Osteoblast (primary cell): ENCODE results near the gene ALPP. TPM values are rescaled to one million over a fixed set of nuclear protein-coding genes. Genes with fewer than 3 reads are reported as not detected.
A peak's percentile ranks its signal among the peaks of the same experiment; 100 is the strongest.

ENCODE experiments used
- DNase-seq: peaks from one replicate; pipeline ENCODE4 v3.0.0; 2011; ENCODE audit warnings: low spot score, mixed read lengths; ENCODE audit not compliant: insufficient read length; ENCODE audit errors: missing footprints
- H2AFZ ChIP-seq: 2 replicates; pipeline ENCODE4 v1.6.0; 2011; ENCODE audit warnings: mild to moderate bottlenecking, low read length
- H3K27ac ChIP-seq: 2 replicates; pipeline ENCODE4 v1.5.1; 2011; ENCODE audit warnings: mild to moderate bottlenecking, low read depth, low read length, moderate library complexity
- H3K27me3 ChIP-seq: 2 replicates; pipeline ENCODE4 v1.6.0; 2012; ENCODE audit warnings: mild to moderate bottlenecking, control low read depth, inconsistent platforms, low read length, moderate library complexity; ENCODE audit not compliant: insufficient read depth
- H3K36me3 ChIP-seq: 2 replicates; pipeline ENCODE4 v1.5.1; 2011; ENCODE audit warnings: mild to moderate bottlenecking, low read length, control low read depth, moderate library complexity; ENCODE audit not compliant: insufficient read depth
- H3K4me1 ChIP-seq: 2 replicates; pipeline ENCODE4 v1.5.1; 2011; ENCODE audit warnings: mild to moderate bottlenecking, low read length, control low read depth, moderate library complexity; ENCODE audit not compliant: insufficient read depth
- H3K4me2 ChIP-seq: 2 replicates; pipeline ENCODE4 v1.6.0; 2011; ENCODE audit warnings: mild to moderate bottlenecking, low read length; ENCODE audit not compliant: insufficient read depth
- H3K4me3 ChIP-seq: fragments of 200-600 bp; sonication (generic); 3 replicates; pipeline ENCODE4 v1.5.1; 2012; ENCODE audit warnings: mild to moderate bottlenecking, low read length, inconsistent platforms; ENCODE audit not compliant: insufficient read depth
- H3K79me2 ChIP-seq: 2 replicates; pipeline ENCODE4 v1.6.0; 2012; ENCODE audit warnings: mild to moderate bottlenecking, low read length, control low read depth, inconsistent platforms; ENCODE audit not compliant: insufficient read depth
- H3K9me3 ChIP-seq: 2 replicates; pipeline ENCODE4 v1.5.1; 2011; ENCODE audit warnings: low read depth, low read length, control low read depth
- H4K20me1 ChIP-seq: 2 replicates; pipeline ENCODE4 v1.6.0; 2012; ENCODE audit warnings: mild to moderate bottlenecking, low read length, control low read depth; ENCODE audit not compliant: insufficient read depth
- total RNA-seq: library from RNA; depleted of rRNA; stranded (reverse); fragments of >200 nt; gene quantifications from 2 replicates; pipeline ENCODE4 v1.2.3, GENCODE V29; 2012
- TF ChIP-seq, protein P1 (sequence below): IDR thresholded peaks from 2 replicates; pipeline ENCODE4 v1.5.1; 2011; ENCODE audit warnings: mild to moderate bottlenecking, low read depth, low read length, moderate library complexity; ENCODE audit errors: extremely low read depth

ALPP gene
- total RNA-seq, 1 donor = not detected

DNA sequence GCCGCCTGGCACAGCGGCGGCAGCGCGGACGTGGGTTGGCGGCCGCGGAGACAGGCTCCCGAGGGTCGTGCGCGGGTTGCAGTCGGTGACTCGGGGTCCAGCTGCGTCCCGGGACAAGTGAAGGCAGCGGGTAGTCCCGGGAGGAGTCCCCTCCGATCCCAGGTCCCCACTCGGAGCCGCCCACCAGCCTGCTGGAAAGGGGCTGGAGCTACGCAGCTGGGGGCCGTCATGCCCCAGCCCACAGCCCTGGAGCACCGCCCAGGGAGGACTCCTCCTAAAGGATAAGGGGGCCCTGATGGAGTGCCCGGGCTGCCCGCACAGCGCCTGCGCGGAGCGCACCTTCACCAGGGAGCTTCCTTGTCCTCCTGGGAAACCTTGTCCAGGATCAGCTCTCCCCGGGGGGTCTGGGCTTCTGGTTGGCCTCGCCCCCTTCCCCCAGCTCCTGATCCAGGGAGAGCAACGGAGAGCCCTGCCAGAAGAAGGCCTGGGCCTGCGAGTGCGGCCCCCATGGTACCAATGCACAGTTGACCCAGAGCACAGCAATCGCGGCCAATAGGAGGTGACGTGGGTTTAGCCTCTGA, 25.9 kb upstream of the ALPP start:
- no peak overlapping the region for H3K4me2 ChIP-seq
- TF ChIP-seq, protein P1, sequence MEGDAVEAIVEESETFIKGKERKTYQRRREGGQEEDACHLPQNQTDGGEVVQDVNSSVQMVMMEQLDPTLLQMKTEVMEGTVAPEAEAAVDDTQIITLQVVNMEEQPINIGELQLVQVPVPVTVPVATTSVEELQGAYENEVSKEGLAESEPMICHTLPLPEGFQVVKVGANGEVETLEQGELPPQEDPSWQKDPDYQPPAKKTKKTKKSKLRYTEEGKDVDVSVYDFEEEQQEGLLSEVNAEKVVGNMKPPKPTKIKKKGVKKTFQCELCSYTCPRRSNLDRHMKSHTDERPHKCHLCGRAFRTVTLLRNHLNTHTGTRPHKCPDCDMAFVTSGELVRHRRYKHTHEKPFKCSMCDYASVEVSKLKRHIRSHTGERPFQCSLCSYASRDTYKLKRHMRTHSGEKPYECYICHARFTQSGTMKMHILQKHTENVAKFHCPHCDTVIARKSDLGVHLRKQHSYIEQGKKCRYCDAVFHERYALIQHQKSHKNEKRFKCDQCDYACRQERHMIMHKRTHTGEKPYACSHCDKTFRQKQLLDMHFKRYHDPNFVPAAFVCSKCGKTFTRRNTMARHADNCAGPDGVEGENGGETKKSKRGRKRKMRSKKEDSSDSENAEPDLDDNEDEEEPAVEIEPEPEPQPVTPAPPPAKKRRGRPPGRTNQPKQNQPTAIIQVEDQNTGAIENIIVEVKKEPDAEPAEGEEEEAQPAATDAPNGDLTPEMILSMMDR = no peak
- no peaks in the 10 kb centered on the region for H3K4me1 ChIP-seq
- H4K20me1 ChIP-seq = no peaks in the 10 kb centered on the region
- no peak overlapping the region for H2AFZ ChIP-seq
- H3K27me3 ChIP-seq = peaks cover 49% of the 10 kb centered on the region
- H3K9me3 ChIP-seq = no peaks in the 10 kb centered on the region
- H3K36me3 ChIP-seq = no peaks in the 10 kb centered on the region
- DNase-seq = peak; percentile 76
- no peak overlapping the region for H3K27ac ChIP-seq
- H3K79me2 ChIP-seq = no peaks in the 10 kb centered on the region
- H3K4me3 ChIP-seq = no peak overlapping the region

GRCh38 chr2:232353096-232353495, 25.5 kb upstream of the ALPP start:
- TF ChIP-seq, protein P1 = no peak
- Histone ChIP-seq H3K4me1 (no peaks in the 10 kb centered on the region), H3K9me3 (no peaks in the 10 kb centered on the region), H3K4me2 (no peak overlapping the region), H3K27me3 (peaks cover 49% of the 10 kb centered on the region), H4K20me1 (no peaks in the 10 kb centered on the region), H3K4me3 (no peak overlapping the region), H3K36me3 (no peaks in the 10 kb centered on the region), H3K27ac (no peak overlapping the region), H2AFZ (no peak overlapping the region), H3K79me2 (no peaks in the 10 kb centered on the region)
- peak; percentile 68 for DNase-seq

GRCh38 chr2:232353660-232354059, 24.9 kb upstream of the ALPP start:
- no peak overlapping the region for H3K27ac ChIP-seq
- TF ChIP-seq, protein P1 = no peak
- peaks cover 49% of the 10 kb centered on the region for H3K27me3 ChIP-seq
- no peaks in the 10 kb centered on the region for H3K79me2 ChIP-seq
- no peak overlapping the region for H3K4me3 ChIP-seq
- no peaks in the 10 kb centered on the region for H3K9me3 ChIP-seq
- no peak for DNase-seq
- H4K20me1 ChIP-seq = no peaks in the 10 kb centered on the region
- no peaks in the 10 kb centered on the region for H3K4me1 ChIP-seq
- H3K36me3 ChIP-seq = no peaks in the 10 kb centered on the region
- no peak overlapping the region for H3K4me2 ChIP-seq
- no peak overlapping the region for H2AFZ ChIP-seq

DNA sequence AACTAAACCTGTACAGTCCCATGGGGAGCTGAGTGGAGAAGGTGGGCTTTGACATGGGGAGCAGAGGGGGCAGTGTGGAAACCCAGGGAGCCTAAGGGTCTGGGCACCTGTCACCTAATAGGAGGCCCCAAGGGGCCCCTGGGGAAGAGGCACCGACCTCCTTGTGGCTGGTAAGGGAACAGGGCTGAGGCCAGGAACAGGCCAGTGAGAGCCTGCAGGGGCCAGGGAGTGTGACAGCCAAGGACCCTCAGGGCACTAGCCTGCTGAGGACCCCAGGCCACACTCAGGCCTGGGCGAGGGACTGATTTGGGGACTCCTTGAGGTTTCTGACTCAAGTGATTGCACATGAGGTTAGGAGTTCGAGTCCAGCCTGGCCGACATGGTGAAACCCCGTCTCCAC, 24.5 kb upstream of the ALPP start:
- no peak overlapping the region for H3K27ac ChIP-seq
- peaks cover 47% of the 10 kb centered on the region for H3K27me3 ChIP-seq
- H3K36me3 ChIP-seq = no peaks in the 10 kb centered on the region
- H3K9me3 ChIP-seq = no peaks in the 10 kb centered on the region
- TF ChIP-seq, protein P1 = no peak
- H3K4me2 ChIP-seq = no peak overlapping the region
- peak; percentile 64 for DNase-seq
- H3K4me3 ChIP-seq = no peak overlapping the region
- H3K79me2 ChIP-seq = no peaks in the 10 kb centered on the region
- H4K20me1 ChIP-seq = no peaks in the 10 kb centered on the region
- H2AFZ ChIP-seq = no peak overlapping the region
- H3K4me1 ChIP-seq = no peaks in the 10 kb centered on the region
